RWPE2 (cell line): ENCODE data around the gene ZC3H11A.
"Not testable (repeated sequence)": the region's sequence is repeated elsewhere in the genome, so short reads cannot be mapped to it uniquely, and the experiment has no call there.

Experiments used
- ATAC-seq: fragments of 200-7000 bp; cut with Tn5 transposase; 3 replicates; pipeline ENCODE4 v1.9.1; 2021; ENCODE audit warnings: low read depth
- DNase-seq: peaks from one replicate; pipeline ENCODE4 v3.0.0-alpha.2; 2020; ENCODE audit warnings: low spot score
- H3K27ac ChIP-seq: fragments of 450-650 bp; 2 replicates; pipeline ENCODE4 v1.5.1; 2017; ENCODE audit warnings: mild to moderate bottlenecking; ENCODE audit not compliant: poor library complexity, severe bottlenecking
- H3K27me3 ChIP-seq: fragments of 250-450 bp; sonication (Bioruptor Pico); 2 replicates; pipeline ENCODE4 v1.5.1; 2021; ENCODE audit warnings: mild to moderate bottlenecking, moderate library complexity; ENCODE audit not compliant: insufficient read depth, poor library complexity, severe bottlenecking
- H3K36me3 ChIP-seq: fragments of 250-450 bp; sonication (Bioruptor Pico); 2 replicates; pipeline ENCODE4 v1.5.1; 2020; ENCODE audit warnings: low read depth, mild to moderate bottlenecking, moderate library complexity
- H3K4me1 ChIP-seq: fragments of 250-450 bp; sonication (Bioruptor Pico); 2 replicates; pipeline ENCODE4 v1.5.1; 2021; ENCODE audit warnings: mild to moderate bottlenecking, moderate library complexity; ENCODE audit not compliant: insufficient read depth, poor library complexity, severe bottlenecking
- H3K4me3 ChIP-seq: fragments of 250-450 bp; sonication (Bioruptor Pico); 2 replicates; pipeline ENCODE4 v1.5.1; 2021; ENCODE audit warnings: mild to moderate bottlenecking, moderate library complexity; ENCODE audit not compliant: severe bottlenecking
- H3K9me3 ChIP-seq: fragments of 250-450 bp; sonication (Bioruptor Pico); 2 replicates; pipeline ENCODE4 v1.5.1; 2021; ENCODE audit warnings: mild to moderate bottlenecking, moderate library complexity; ENCODE audit not compliant: severe bottlenecking
- CTCF ChIP-seq: fragments of 450-650 bp; IDR thresholded peaks from one replicate; pipeline ENCODE4 v1.5.1; 2017; ENCODE audit warnings: mild to moderate bottlenecking, moderate library complexity; ENCODE audit not compliant: poor library complexity, severe bottlenecking

The ZC3H11A gene

GRCh38 chr1:203778789-203779188, 16.6 kb upstream of the ZC3H11A start:
- TF ChIP-seq CTCF, result no peak
- Histone ChIP-seq H3K36me3 (no peaks in the 10 kb centered on the region), H3K4me1 (no peaks in the 10 kb centered on the region), H3K27me3 (no peaks in the 10 kb centered on the region), H3K4me3 (no peak overlapping the region), H3K9me3 (no peaks in the 10 kb centered on the region), H3K27ac (no peak overlapping the region)
- ATAC-seq (no peak), DNase-seq (no peak)

- no peak overlapping the region for H3K4me3 ChIP-seq
These were observed 13.5 kb upstream of the ZC3H11A start for GRCh38 chr1:203781962-203782361.

GRCh38 chr1:203789966-203790365, 5.5 kb upstream of the ZC3H11A start:
- no peak overlapping the region for H3K4me3 ChIP-seq
- ATAC-seq, result no peak

More at GRCh38 chr1:203781962-203782361, 13.5 kb upstream of the ZC3H11A start:
- ATAC-seq, result no peak
- H3K36me3 ChIP-seq, result no peaks in the 10 kb centered on the region
- DNase-seq, result no peak
- H3K4me1 ChIP-seq, result no peaks in the 10 kb centered on the region
- no peak for TF ChIP-seq CTCF
- no peaks in the 10 kb centered on the region for H3K9me3 ChIP-seq
- H3K27ac ChIP-seq, result no peak overlapping the region
- H3K27me3 ChIP-seq, result no peaks in the 10 kb centered on the region

GRCh38 chr1:203791498-203791897, 3.9 kb upstream of the ZC3H11A start:
- DNase-seq, result no peak
- no peak for TF ChIP-seq CTCF
- ATAC-seq, result no peak
- Histone ChIP-seq H3K36me3 (peaks cover 2% of the 10 kb centered on the region), H3K4me1 (peaks cover 4% of the 10 kb centered on the region), H3K27ac (no peak overlapping the region), H3K9me3 (no peaks in the 10 kb centered on the region), H3K4me3 (no peak overlapping the region), H3K27me3 (no peaks in the 10 kb centered on the region)

More at GRCh38 chr1:203789966-203790365, 5.5 kb upstream of the ZC3H11A start:
- no peaks in the 10 kb centered on the region for H3K36me3 ChIP-seq
- no peaks in the 10 kb centered on the region for H3K9me3 ChIP-seq
- no peak overlapping the region for H3K27ac ChIP-seq
- DNase-seq, result no peak
- no peak for TF ChIP-seq CTCF
- peaks cover 2% of the 10 kb centered on the region for H3K4me1 ChIP-seq
- H3K27me3 ChIP-seq, result no peaks in the 10 kb centered on the region

- Histone ChIP-seq H3K27ac (no peak overlapping the region), H3K4me1 (peaks cover 14% of the 10 kb centered on the region), H3K36me3 (peaks cover 12% of the 10 kb centered on the region), H3K9me3 (no peaks in the 10 kb centered on the region), H3K4me3 (no peak overlapping the region), H3K27me3 (no peaks in the 10 kb centered on the region)
- TF ChIP-seq CTCF, result no peak
- ATAC-seq, result no peak
- no peak for DNase-seq
These were observed 2.9 kb upstream of the ZC3H11A start for GRCh38 chr1:203792486-203792885.

GRCh38 chr1:203793561-203793960, 1.9 kb upstream of the ZC3H11A start:
- Histone ChIP-seq H3K4me1 (peaks cover 25% of the 10 kb centered on the region), H3K36me3 (peaks cover 23% of the 10 kb centered on the region)
- not testable (repeated sequence) for H3K9me3 ChIP-seq, DNase-seq, ATAC-seq, H3K4me3 ChIP-seq, H3K27me3 ChIP-seq, H3K27ac ChIP-seq
